Stimulated activated CD8-positive, alpha-beta memory T cell treated with anti-CD3 and anti-CD28 coated beads, Interleukin-15, amount 100 ng/mL, for 4 hours (primary cell): ENCODE data around the gene PREPL.

Experiments
- DNase-seq, 2 donors: peaks; one replicate each; pipeline ENCODE4 v3.0.0-alpha.2; 2020; ENCODE audit warnings: low read depth in 2 of 2

Gene PREPL

DNA sequence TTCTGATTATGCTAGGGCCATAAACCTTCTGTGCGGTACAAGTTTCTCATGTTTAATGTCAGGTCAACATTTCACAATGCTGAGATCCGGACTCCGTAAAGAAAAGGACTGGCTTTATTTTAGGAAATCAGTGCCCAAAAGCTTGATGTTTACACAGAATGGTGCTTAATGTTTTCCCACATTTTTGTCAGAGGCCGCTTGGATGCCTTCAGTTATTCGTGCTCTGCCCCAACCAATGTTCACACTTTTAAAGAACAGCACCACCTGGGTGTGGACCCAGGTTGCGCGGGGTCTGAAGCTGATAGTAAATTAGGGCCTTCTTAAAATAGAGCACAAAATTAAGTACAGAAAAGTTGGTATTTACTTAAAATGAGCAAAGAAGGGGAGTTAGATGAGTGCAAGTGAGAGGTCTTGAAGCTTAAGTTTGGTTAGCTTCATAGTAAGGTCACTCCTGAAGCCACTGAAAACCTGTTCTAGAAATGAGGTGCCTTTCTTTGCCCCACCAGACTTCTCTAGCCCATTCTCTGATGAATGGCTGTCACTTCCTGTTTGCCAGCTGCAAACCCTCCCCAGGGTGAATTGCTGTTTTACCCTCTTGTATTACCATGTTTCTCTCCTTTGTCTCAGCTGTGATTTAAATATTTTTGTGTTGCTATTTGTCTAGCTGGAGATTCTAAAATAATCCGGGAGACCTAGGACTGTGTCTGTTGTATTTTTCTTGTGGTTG lies 65.5 kb downstream of the PREPL start:
- DNase-seq = no peak

DNA sequence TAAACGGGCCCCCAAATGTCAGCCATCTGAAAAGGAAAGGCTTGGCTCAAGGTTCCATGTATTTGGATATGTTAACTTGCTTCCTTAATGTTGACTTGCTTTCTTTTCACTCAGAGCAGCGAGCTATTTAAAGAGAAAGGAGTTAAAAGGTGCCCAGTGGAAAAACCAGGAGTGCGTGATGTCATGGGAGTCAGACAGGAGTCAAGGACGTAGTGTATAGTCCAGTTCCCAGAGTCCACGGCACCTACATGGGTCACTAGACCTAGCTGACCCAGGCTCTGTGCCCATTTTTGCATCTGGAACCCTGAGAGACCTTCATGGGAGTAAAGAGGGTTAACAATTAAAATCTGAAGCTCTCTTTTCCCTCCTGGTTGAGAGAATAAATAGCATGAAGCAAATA lies 66.2 kb downstream of the PREPL start:
- no peak for DNase-seq

DNA sequence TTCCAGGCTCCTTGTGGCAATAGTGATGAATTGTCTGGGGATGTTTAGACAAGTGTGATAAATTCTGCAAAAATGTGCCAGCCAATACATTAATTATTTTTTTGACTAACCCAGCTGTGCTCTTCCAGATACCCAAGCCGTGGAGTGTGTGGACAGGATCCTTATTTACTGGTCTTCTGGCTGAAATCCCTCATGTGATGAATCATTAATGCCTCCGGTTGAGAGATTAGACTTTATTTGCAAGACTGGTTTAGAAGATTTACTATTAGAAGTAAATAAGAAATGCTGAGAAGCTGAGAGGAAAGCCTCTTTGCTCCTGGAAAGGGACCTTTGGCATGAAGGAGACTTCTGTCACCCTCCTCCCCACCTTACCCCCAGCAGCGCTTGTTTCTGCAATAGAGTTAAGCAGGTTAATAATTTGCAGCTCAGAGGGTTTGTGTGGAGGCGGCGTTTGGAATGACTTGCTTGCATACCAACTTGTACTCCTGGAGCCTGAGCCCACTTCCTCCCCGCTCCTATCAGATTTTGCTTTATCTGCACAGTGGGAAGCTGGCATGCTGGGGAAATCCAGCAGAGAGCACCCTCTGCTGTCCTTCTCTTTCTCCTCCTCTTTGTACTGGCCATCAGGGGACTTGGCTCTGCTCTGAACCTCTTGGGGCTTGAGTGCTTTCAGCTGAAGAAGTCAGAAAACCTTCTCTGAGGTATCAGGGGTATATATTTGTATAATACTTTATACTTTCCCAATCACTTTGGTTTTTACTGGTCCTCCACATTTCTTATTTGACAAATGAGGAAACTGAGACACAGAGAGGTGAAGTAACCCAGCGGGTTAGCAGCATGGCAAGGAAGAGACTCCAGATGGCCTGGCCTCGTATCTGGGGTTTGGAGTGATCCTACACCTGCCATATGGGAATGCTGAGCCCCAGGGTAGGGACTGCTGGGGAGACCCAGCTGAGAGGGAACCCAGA lies 69.7 kb downstream of the PREPL start:
- no peak for DNase-seq

DNA sequence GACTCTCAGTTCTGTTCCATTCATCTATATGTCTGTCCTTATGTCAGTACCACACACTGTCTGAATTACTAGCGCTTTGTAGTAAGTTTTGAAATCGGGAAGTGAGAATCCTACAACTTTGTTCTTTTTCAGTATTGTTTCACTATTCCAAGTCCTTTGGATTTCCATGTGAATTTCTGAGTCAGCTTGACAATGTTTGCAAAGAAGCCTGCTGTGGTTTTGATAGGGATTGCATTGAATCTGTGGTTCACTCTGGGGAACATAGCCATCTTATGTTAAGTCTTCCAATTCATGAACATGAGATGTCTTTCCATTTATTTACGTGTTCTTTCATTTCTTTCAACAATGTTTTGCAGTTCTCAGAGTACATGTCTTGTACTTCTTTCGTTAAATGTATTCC lies 71.0 kb downstream of the PREPL start:
- DNase-seq = no peak

DNA sequence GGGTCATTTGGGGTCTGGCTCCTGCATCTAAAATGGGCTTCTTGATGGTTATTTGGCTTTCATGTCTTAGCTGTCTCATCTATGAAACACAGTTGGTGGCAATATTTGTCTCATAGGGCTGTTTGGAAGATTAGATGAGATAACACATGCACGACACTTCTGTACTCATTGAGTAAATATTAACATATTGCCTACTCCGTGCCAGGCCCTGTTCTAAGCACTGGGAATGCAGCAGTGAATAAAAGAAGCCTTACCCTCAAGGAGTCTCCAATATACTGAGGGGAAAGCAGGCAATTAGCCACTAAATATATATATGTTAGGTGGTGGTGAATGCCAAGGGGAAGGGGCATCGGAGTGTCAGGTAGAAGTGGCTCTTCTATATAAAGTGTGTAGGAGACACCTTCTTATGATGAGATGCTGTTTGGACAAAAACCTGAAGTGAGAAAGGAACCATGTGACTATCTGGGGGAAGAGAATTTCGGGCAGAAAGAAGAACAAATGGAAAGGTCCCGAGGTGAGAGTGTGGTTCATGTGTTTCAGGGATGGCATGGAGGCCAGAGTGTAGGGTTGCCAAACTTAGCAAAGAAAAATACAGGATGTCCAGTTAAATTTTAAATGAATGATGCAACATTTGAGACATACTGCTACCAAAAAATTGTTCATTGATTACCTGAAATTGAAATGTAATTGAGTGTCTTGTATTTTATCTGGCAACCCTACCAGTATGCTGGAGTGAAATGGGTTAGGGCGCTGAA lies 74.2 kb downstream of the PREPL start:
- no peak for DNase-seq

DNA sequence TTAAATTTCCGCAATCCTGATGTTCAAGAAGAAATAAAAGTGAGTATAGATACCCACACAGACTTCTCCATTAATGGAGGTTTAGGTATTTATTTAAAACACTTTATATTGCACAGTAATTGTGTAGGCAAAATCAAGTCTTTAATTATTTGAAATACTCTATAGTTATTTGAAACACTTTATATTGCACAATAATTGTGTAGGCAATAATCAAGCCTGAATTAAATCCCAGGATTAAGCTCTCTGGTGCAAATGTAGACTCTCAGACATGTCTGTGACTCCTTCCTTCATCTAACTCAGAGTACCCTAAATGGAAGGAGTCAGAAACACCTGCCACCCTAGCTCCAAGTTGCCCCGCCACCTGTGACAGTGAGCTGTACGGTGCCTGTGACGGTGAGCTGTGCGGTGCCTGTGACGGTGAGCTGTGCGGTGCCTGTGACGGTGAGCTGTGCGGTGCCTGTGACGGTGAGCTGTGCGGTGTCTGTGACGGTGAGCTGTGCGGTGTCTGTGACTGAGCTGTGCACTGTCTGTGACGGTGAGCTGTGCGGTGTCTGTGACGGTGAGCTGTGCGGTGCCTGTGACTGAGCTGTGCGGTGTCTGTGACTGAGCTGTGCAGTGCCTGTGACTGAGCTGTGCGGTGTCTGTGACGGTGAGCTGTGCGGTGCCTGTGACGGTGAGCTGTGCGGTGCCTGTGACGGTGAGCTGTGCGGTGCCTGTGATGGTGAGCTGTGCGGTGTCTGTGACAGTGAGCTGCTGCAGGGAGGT lies 75.0 kb downstream of the PREPL start:
- no peak for DNase-seq

DNA sequence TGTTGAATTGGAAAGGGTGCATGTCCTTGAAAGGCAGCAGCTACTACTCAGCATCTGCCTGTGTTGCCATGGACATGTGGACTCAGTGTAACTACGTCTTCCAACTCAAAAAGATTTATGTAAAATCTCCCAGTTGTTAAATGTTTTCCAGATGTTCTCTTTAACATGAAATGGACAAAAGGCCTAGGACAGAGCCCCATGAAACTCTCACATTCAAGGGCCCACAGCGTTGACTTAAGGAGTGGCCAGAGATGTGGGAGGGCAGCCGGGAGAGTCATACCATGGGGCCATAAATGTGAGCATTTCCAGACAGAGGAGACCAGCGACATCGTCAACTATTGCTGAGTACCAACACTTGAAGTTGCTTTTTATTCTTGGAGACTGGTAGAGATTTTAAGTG lies 76.1 kb downstream of the PREPL start:
- no peak for DNase-seq

DNA sequence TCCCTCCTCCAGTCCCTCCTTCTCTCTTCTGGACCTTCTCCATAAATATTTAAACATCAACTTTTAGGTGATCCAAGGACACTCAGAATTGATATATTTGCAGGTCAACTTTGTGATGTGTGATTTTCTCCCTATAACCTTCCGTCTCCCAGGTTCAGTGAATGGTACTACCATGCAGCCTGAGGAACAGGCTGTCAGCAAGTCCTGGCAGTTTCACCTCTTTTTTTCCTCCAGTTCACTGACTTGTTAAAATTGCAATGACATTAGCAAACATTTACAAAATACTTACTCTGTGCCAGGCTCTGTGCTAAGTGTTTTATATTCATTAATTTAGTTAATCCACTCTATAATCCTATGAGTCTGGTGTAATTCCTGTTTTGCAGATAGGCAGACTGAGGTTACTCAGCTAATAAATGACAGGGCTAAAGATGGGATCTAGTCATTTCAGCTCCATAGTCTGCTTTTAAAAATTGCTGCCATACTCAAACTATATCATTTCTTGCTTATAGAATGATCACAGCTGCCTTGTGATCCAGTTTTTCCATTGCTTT lies 78.1 kb downstream of the PREPL start:
- DNase-seq = no peak

DNA sequence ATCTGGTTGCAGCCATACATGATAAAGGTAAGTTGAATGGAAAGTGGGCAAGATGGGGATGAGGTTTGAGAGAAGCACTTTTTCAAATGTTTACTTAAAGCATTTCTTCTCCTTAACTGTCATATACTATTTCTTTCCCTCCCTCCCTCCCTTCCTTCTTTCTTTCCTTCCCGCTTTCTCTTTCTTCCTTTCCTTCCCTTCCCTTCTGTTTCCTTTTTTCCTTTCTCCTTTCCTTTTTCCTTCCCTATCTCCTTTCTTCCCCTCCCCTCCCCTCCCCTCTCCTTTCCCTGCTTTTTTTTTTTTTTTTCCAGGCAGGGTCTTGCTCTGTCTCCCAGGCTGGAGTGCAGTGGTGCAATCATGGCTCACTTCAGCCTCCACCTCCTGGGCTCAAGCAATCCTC lies 80.4 kb downstream of the PREPL start:
- no peak for DNase-seq

DNA sequence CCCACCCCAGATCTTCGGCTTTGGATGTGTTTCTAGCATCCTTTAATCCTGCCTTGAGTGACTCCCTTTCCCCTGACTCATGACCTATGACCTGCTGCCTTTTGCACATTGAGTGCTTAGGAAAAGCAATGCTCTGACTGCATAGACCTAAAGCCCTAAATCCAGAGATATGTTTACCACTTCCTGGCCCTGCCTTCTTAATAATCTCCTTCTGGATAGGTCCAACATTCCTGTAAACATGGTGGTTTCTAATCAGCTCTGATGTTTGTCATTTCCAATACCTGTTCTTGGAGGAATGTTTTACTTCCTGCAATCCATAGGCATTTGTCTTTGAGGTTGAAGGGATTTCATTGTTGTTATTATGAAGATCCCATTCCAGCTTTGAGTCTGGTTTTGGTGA lies 83.8 kb downstream of the PREPL start:
- no peak for DNase-seq

DNA sequence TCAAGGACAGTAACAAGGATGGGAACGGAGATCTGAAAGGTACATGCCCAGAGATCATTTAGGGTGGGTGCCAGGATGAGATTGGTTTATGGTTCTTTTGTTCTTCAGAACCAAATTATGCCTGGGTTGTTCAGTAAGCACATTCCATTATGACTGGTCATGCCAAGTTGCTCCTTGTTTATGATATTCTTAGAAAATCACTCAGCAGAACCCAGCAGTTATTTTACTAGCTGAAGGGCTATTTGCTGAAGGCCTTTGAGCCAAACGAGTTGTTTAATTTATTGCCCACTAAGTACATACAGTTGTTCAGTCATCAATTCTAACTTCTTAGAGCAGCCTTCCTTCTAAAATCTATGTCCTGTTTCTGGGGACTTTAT lies 85.4 kb downstream of the PREPL start:
- DNase-seq = no peak

DNA sequence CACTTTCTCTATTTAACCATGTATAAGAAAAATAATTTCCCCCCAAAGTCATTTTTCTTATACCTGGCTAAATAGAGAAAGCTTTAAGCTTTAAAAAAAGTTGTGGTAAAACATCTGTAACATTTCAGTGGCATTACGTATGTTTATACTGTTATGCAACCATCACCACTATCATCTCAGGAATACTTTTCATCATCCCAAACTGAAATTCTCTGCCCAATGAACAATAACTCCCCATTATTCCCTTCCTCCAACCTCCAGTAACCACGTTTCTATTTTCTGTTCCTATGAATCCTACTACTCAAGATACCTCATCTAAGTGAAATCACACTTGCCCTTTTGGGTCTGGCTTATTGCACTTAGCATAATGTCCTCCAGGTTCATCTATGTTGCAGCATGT lies 87.7 kb downstream of the PREPL start:
- DNase-seq = no peak

DNA sequence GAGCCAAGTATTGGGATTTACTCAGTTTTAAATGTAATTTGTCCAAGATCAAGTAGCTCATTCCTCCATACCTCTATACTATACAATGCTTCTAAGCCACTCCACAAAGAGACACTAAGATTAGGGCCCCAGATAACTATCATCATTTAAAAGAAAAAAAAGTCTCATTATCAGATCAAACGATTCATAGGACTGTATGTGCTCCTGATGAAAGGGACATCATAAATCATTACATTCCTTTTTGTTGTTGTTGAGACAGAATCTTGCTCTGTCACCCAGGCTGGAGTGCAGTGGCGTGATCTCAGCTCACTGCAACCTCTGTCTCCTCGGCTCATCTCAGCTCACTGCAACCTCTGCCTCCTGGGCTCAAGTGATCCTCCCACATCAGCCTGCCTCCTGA lies 88.2 kb downstream of the PREPL start:
- no peak for DNase-seq

DNA sequence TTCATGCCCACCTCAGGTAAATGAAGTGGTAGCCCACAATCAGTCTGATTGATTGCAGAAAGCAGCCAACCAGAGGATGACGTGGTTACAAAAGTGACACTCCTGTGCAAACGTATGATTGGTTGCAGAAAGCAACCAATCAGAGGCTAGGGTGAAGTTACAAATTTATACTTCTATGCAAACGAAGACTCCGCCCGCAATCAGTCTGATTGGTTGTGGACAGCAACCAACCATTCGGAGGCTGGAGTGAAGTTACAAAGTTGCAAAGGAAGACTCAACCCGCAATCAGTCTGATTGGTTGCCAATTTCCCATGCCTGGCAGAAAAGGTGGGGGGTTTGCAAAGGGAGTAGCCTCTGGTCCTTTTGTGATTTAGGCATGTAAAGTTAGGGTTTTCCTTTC lies 90.0 kb downstream of the PREPL start:
- DNase-seq = no peak

DNA sequence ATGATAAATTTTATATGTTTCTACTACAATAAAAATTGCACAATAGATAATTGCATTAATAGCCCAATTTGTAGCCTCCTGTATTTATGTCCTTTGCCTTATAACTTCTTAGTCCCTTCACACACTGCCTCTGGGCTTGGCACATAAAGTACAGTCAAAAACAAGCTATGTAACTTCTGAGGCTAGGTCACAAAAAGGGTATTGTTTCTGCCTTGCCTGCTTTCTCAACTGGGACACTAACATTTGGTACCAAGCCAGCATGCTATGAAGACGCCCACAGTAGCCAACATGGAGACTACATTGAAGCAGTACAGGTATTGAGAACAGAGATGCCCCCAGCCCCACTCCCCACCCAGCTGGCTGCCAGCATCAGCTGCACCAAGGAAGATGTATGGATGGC lies 91.5 kb downstream of the PREPL start:
- no peak for DNase-seq

DNA sequence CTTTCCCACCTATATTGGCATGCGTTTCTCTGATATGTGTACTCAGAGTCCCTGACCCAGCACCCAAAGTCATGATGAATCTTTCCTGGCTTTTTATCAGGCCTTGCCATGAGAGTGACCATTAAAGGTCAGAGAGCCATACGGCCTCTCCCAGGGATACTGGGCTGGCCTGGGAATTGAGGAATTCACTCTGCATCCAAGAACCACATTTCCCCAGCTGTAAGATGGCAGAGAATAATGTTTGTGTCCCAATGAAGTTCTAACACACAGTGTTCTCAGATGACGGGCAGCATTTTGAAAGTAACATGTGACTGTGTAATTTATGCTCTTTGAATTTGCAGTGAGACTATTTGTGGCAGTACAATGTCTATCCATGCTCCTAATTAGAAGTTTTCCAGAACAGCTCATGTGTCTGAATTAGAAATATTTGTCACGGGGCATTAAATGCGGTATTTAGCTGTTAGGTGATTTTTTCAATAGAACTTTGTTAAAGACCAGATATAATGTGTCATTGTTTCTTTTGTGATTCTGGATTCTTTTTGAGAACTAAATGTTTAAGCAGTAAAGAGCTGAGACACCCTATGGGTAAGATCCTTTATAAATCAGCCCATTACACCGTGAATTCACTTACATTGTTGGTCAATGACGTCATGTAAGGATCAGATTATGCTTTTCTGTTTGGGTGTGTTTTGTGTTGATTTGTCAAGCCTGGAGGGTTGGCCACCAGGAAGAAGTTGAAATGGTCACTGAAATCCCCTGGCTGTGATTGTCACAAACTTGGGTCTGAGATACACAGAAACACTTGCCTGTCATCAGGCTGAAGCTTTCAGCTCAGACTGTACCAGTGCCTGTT lies 93.3 kb downstream of the PREPL start:
- no peak for DNase-seq
